ENCODE measurements around the gene CALY.
A peak's percentile ranks its signal among the peaks of the same experiment; 100 is the strongest.

Gene CALY

GRCh38 chr10:133318494-133319127 lies 18.1 kb downstream of the CALY start (continued):
- TF ChIP-seq TCF7L2 (IDR thresholded peaks at IDR 0.05; ENCODE audit: borderline replicate concordance, low read depth, low read length) = no peak
- no peak for TF ChIP-seq ZNF133 (tag by site-specific recombination; IDR thresholded peaks at IDR 0.05)
- peak; percentile 69; the same call in 1 of the 2 replicates for TF ChIP-seq ZNF777 (tag by site-specific recombination; IDR thresholded peaks at IDR 0.05; ENCODE audit: borderline replicate concordance)
- no peak for TF ChIP-seq ZNF292 (tag by site-specific recombination; IDR thresholded peaks at IDR 0.05; ENCODE audit: borderline replicate concordance, low read depth)
- peak; percentile 92 for TF ChIP-seq ZNF561 (tag by site-specific recombination; IDR thresholded peaks at IDR 0.05; ENCODE audit: borderline replicate concordance)
- TF ChIP-seq ZNF513 (tag by site-specific recombination; IDR thresholded peaks at IDR 0.05) = no peak
- TF ChIP-seq KLF10 (tag by site-specific recombination; IDR thresholded peaks at IDR 0.05) = peak; percentile 72; the same call in 1 of the 2 replicates
- TF ChIP-seq ZFP69B (tag by site-specific recombination; IDR thresholded peaks at IDR 0.05) = peak; percentile 61; the same call in 1 of the 2 replicates
- no peak for TF ChIP-seq ZNF677 (tag by site-specific recombination; IDR thresholded peaks at IDR 0.05)
- no peak for TF ChIP-seq SCRT1 (tag by site-specific recombination; IDR thresholded peaks at IDR 0.05; ENCODE audit: borderline replicate concordance)
- no peak for TF ChIP-seq ZNF18 (tag by site-specific recombination; IDR thresholded peaks at IDR 0.05)
- TF ChIP-seq WT1 (tag by site-specific recombination; IDR thresholded peaks at IDR 0.05) = peak; percentile 62
- TF ChIP-seq ZNF426 (tag by site-specific recombination; IDR thresholded peaks at IDR 0.05) = no peak
- no peak for TF ChIP-seq ZNF571 (tag by site-specific recombination; IDR thresholded peaks at IDR 0.05)
- TF ChIP-seq ZNF776 (tag by site-specific recombination; IDR thresholded peaks at IDR 0.05; ENCODE audit: borderline replicate concordance) = no peak
- TF ChIP-seq PRDM1 (tag by site-specific recombination; IDR thresholded peaks at IDR 0.05) = no peak
- no peak for TF ChIP-seq SALL2 (tag by site-specific recombination; IDR thresholded peaks at IDR 0.05; ENCODE audit: borderline replicate concordance)
- no peak for TF ChIP-seq ZNF23 (tag by site-specific recombination; IDR thresholded peaks at IDR 0.05; ENCODE audit: borderline replicate concordance)
- TF ChIP-seq ZNF423 (tag by site-specific recombination; IDR thresholded peaks at IDR 0.05) = peak; percentile 52
- TF ChIP-seq ZBTB8A (tag by site-specific recombination; IDR thresholded peaks at IDR 0.05) = peak; percentile 66
- no peak for TF ChIP-seq ZNF658 (tag by site-specific recombination; IDR thresholded peaks at IDR 0.05)
- TF ChIP-seq ZNF707 (tag by site-specific recombination; IDR thresholded peaks at IDR 0.05) = no peak
- 0 out of 2 replicates have a peak, but pooled peaks have one; percentile 55 for TF ChIP-seq ZNF10 (tag by site-specific recombination; IDR thresholded peaks at IDR 0.05)
- no peak for TF ChIP-seq MYNN (tag by site-specific recombination; IDR thresholded peaks at IDR 0.05; ENCODE audit: borderline replicate concordance)
- no peak for TF ChIP-seq GFI1B (tag by site-specific recombination; IDR thresholded peaks at IDR 0.05)
- TF ChIP-seq KLF9 (tag by site-specific recombination; IDR thresholded peaks at IDR 0.05; ENCODE audit: low read depth) = peak; percentile 63
- no peak for TF ChIP-seq PRDM6 (tag by site-specific recombination; IDR thresholded peaks at IDR 0.05)
- TF ChIP-seq SETDB1 (IDR thresholded peaks at IDR 0.05; ENCODE audit: insufficient read length, low read length) = no peak
- no peak for TF ChIP-seq ZNF169 (tag by site-specific recombination; IDR thresholded peaks at IDR 0.05)
- TF ChIP-seq ZNF623 (tag by site-specific recombination; IDR thresholded peaks at IDR 0.05) = no peak
- TF ChIP-seq ZNF654 (tag by site-specific recombination; IDR thresholded peaks at IDR 0.05; ENCODE audit: low read depth) = peak; percentile 57
